Fibroblast of skin of left quadriceps (primary cell): ENCODE measurements around the gene PTX4.
"Not testable (repeated sequence)": the region's sequence is repeated elsewhere in the genome, so short reads cannot be mapped to it uniquely, and the experiment has no call there.

ENCODE experiments used
- DNase-seq, 2 experiments: peaks; one replicate each; pipeline ENCODE4 v3.0.0-alpha.2; 2013; ENCODE audit warnings: low read depth in 2 of 2

The PTX4 gene

DNA sequence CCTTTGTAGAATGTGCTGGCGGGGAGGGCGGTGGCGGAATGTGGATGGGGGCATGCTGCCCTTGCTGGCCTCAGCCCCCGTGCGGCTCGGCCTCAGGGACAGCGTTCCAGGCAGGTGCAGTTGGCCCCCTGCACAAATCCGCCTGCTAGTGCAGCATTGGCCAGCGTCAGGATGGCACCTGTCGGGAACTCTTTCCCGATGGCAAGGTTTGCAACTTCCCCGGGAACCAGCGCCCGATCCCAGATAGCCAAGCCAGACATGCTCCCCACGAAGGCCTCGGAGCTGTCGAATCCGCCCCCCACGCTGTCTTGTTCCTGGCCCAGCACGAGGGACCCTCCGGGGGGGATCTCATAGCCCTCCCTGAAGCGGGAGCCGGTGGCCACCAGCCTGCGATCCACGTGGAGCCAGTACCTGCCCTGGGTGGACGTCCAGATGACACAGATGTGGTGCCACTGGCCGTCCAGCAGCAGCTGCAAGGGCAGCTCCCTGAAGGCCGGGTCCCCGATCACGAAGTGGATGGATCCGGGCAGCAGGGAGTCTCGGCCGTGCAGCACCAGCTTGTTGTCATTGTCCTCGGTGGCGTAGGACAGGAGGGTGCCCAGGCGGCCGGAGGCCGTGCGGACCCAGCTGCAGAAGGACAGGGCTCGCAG lies 2.8 kb downstream of the PTX4 start:
- no peak for DNase-seq

DNA sequence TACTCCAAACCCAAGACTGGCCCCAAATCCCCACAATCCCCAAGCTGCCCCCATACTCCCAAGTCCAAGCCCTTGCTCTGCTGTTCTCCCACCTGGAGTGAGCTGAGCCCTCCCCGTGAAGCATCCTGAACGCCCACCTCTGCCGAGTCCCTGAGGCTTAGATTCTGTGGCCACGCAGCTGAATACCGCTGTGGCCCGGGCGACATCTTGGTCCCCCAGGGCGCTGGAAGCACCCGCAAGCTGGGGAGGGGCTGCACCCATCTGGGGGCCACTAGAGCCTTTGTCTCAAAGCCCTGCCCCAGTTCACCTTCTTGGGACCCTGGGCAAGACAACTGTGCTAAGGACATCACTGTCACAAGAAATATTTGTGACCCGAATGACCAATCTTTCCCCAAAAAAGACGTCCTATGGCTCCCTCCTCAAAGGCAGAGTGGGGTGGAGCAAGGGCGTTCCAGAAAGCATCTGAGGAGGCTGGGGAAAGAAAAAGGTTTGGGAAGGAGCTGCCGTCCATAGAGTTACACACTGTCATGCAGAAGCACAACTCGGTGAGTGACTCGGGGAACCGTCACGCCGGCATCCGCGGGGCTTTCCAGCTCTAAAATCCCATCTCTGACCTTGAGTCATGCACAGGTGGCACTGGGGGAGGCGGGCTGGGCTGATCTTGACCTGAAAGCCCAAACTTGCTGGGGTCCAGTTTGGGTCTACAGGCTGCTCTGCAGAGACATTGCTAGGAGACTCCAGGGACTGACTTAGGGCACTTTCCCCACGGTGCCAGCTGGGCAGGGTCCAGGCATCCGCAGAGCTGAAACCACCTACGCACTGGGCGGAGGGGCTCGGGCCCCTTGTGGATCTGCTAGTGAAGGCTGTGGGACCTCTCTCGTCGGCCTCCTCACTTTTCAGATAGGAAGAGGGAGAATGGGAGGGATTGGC lies 6.6 kb downstream of the PTX4 start:
- DNase-seq: no peak

DNA sequence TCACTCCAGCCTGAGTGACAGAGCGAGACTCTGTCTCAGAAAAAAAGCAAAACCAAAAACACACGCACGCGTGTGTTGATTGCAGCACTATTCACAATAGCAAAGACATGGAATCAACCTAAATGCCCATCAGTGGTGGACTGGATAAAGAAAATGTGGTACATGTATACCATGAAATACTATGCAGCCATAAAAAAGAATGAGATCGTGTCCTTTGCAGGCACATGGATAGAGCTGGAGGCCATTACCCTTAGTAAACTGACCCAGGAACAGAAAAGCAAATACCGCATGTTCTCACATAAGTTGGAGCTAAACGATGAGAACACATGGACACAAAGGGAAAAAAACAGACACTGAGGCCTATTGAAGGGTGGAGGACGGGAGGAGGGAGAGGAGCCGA lies 9.8 kb downstream of the PTX4 start:
- DNase-seq: not testable (repeated sequence)

DNA sequence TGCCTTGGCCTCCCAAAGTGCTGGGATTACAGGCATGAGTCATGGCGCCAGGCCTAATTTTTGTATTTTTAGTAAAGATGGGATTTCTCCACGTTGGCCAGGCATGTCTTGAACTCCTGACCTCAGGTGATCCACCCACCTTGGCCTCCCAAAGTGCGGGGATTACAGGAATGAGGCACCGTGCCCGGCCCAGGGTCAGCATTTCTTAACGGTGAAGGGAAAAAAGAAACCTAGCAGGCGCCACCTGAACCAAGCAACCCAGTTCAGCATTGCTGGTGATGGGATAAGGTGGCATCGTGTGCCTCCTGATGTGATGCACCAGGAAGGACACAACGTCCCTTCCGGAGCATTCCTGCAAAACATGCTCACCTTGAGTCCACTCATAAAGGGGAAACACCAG lies 11.7 kb downstream of the PTX4 start:
- DNase-seq: no peak

DNA sequence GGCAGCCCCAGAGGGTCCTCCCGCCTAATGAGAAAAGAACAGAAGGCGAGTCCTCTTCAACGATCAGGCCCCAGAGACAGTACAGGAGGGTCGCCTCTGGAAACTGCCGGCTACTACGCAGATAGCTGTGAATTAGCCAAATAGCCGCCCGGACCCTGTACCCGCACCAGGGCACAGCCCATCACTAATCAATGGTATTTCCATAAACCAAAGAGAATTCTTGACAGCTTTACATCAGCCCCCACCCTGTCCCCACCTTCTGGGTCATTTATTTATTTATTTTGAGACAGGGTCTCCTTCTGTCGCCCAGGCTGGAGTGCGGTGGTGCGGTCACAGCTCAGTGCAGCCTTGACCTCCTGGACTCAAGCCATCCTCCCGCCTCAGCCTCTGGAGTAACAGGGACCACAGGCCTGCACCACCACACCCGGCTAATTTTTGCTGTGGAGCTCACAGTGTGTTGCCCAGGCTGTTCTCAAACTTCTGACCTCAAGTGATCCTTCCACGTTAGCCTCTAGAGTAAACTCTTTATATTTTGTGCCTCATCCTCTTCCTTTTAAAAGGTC lies 13.1 kb downstream of the PTX4 start:
- DNase-seq: no peak

DNA sequence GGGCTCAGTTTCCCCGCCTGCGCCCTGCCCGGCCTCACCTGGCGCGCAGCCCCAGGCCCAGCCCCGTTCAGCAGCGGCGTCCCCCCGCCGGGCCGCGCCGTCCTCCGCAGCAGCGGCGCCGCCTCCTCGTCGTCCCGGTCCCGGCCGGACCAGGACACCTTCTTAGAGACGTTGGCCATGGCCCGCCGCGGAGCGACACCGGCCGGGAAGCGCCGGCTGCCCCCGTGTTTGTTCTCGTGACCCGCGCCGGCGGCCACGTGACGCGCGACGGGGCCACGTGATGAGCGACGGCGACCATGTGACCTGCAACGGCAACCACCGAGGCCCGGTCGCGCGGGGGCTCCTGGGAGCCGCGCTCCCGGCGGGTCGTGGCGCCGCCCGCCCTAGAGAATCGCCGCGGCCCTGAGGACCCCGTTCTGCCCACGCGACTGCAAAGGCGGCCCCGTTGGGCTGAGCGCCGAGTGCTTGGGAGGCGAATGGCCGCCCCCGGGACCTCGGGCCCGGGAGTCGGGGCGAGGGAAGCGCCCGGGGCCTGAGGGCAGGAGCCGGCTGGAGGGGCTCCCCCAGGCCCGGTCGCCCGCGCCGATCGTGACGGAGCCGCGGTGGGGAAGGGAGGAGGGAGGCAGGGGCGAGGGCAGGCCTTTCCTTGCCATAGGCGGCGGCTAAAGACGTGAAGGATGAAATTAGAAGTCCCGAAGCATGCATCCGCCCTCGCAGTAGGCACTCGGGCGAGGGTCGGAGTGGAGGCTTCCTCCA lies 13.8 kb downstream of the PTX4 start, which contains the start of gene CLCN7:
Gene CLCN7 (minus strand): TSS at position 233 of the 756 bp plus-strand sequence. CDS start 54 bp downstream, at position 179.
- peak; percentile 55 to 61 for DNase-seq

DNA sequence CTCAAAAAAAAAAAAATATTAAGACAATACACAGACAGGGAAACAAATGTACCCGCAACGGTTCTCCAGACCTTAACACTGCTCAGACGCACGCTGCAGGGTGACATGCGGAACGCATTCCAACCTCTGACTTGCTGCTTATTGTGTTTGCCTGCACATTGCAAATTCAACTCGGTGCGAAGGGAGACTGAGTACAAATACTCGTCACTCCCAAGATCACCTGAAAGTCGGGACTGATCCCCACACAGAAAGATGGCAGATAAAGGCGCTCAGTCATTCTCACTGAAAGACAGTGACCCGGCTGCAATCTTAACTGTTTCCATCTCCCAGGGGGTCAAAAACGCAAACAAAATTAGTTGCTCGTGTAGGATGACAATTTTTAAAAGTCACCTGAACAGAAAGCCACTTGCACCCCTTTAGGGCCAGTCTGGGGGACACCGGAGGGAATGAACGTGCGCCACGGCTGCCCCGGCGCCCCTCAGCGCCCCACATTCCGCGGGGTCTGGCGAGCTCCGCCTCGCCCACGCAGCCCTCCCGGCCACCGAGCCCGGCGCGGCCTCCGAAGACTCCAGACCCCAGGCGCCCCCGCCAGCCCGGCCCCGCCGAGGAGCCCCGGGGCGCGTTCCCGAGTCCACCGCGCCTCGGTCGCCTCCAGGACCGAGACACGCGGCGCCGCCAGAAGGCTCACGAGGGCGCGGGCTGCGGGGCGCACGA lies 14.5 kb downstream of the PTX4 start:
- no peak for DNase-seq

DNA sequence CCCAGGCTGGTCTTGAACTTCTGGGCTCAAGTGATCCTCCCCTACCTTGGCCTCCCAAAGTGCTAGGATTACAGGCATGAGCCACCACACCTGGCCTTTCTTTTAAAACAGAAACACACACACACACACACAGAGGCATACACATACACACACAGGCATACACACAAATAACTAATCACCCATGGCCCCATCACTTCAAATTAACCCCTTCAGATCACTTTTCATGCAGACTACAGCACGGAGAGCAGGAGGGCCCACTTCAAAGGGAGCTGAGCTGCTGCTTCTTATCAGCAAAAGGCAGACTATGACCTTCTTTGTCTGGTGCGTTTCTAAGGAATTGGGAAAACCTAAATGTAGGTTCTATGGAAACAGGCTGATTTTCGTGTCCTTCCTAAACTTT lies 15.8 kb downstream of the PTX4 start:
- no peak for DNase-seq

DNA sequence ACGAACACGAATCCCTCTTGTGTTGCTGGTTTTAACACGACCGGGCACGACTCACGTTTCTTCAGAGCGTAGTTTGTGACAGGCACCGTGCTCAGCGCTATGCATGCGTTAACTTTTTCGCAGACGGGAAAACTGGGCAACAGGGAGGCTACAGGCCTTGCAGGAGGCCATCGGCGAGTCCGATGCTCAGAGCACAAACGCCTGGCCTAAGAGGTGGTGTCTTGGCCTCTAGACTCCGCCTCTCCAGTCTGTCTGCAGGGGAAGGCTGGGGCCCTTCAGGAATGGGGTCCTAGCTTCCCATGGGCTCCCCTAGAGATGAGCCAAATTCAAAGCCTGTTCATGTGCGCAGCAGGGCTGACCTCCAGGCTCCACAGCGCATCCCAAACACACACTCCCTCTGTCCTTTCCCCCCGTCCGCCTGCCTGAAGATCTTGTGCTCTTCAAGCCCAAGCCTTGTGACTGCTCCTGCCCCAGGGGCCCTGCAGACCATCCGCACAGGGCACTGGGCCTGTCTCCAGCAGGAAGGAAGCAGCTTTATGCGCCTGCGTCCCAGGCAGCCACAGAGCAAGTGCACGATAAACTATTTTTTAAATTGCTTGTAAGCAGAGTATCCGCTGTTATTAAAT lies 17.1 kb downstream of the PTX4 start:
- no peak for DNase-seq

DNA sequence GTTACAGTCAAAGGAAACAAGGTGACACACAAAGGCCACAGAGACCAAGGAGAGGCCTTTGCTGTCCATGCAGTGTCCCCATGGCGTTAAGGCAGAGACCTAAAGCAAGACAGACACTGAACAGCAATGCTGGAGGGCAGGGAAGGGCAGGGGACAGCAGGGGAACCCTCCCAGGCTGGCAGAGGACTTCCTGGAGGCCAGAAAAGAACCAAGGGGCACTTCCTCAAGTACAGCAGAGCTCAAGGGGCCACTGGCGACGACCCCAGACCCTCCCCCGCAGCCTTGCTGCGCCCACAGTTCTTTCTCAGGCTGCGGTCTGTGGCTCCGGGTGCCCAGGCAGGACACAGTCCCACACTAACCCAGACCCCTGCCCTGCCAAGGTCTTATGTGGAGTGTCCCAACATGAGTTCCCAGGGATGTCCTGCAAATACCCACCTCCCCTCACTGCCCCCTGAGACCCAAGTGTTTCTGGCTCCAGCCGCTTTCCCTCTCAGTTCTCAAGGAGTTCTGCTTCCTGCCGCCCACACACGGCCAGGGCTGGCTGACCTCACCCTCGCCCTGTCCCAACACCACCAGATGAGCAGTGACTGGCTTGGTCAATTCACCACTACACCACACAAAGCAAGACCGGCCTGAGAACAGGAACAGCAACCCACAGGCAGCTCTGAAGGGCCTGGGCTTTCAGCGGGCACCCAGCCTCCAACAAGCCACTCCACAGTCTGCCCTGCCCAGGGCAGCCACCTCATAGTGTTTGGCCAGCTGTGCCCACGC lies 18.1 kb downstream of the PTX4 start:
- no peak for DNase-seq

DNA sequence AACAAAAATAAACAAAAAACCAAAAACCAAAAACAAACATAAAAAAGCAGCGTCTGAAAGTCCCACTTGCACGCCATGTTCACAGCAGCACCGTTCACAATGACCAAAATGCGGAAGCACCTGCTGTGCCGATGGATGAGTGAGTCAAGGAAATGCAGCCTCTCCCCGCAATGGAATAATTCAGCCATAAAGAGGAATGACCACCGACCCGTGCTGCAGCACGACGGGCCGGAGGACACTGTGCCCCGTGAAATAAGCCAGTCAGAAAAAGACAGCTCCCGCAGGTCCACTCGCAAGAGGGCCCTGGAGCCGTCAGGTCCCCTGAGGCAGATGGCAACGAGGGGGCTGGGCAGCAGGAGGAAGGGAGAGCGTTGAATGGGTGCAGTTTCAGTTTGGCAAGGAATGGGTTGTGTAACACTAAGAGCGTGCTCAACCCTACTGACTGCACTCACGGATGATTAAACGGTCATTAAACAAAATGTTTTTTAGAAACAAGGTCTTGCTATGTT lies 19.0 kb downstream of the PTX4 start:
- DNase-seq: no peak

DNA sequence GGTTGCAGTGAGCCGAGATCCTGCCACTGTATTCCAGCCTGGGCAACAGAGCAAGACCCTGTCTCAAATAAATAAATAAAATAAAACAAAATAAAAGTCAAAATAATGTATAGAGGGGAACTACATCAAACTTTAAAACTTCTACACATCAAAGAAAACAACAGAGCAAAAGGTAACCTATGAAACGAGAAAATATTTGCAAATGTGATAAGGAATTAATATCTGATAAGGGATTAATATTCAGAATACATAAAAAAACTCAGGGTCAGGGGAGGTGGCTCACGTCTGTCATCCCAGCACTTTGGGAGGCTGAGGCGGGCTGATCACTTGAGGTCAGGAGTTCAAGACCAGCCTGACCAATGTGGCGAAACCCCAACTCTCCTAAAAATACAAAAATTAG lies 19.6 kb downstream of the PTX4 start:
- DNase-seq: not testable (repeated sequence)

DNA sequence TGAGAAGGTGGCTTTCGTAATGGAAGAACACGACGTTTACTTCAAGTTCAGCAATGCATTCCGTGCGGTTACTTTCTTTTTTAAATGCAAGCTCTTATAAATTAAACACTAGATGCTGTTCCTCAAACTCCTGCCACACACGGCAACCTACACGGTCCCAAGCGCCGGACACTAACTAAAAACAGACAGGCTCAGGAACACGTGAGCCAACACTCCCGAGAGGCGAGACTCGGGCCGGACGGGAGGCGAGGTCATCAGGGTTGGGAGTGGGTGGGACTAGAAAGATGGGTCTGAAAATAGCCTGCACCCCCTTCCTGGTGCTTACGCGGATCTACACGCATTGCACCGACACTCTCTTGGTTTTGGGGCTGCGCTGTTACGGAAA lies 20.3 kb downstream of the PTX4 start:
- no peak for DNase-seq

DNA sequence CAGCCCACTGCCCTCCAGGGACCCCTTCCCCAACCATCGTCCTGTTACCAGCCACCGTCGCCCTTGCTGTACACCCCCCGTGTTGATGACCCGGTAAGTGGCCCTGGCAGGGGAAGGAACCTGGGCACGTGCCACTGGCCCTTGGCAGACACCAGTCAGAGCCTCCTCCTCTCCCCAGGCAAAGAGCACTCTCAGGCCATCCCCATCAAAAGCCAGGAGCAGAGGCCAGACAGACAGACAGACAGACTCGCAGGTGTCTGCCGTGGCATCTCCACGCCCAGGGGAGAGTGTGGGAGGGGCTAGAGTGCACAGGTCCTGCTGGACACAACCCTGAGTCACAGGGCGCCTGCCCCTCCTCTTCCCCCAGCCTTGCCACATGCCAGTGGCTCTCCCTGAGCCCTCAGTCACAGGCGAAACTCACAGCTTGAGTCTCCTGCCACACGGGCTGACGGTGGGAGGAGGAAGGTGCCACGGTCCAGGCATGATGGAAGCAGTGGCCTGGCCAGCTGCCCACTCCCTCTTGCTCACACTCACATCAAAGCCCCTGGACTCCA lies 21.7 kb downstream of the PTX4 start:
- no peak for DNase-seq

DNA sequence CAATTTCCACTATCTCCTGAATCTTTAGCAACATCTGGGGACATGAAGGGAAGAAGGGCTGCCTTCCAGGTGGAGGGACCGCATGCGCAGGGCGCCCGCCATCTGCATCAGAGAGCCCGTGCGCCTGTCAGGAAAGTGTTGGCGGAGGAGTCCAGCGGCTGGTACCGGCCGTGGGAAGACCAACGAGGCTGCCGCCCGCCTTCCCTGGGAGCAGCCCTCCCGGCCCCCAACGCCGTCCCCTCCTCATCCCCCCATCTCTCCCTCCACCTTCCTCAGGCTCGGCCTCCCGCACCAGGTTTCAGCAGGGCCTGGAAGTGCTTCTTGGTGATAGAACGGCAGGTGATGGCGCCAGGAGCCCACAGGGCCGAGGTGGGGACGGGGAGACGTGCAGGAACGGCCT lies 22.7 kb downstream of the PTX4 start:
- DNase-seq: no peak

DNA sequence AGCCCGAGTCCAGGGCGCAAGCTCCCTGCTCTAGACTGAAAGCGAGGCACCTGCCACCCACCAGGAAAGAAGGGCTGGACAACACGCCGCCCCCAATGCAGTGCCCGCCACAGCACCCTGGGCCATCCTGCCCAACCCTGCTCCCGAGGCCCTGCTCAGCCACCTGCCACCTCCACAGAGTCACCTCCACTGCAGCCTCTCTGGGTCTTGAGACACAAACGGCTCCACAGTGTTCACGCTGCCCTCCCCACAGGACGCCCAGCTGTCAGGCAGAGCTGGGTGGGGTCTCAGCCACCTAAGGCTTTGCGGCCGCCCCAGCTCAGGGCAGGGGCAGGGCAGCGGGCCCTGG lies 23.2 kb downstream of the PTX4 start:
- DNase-seq: no peak

DNA sequence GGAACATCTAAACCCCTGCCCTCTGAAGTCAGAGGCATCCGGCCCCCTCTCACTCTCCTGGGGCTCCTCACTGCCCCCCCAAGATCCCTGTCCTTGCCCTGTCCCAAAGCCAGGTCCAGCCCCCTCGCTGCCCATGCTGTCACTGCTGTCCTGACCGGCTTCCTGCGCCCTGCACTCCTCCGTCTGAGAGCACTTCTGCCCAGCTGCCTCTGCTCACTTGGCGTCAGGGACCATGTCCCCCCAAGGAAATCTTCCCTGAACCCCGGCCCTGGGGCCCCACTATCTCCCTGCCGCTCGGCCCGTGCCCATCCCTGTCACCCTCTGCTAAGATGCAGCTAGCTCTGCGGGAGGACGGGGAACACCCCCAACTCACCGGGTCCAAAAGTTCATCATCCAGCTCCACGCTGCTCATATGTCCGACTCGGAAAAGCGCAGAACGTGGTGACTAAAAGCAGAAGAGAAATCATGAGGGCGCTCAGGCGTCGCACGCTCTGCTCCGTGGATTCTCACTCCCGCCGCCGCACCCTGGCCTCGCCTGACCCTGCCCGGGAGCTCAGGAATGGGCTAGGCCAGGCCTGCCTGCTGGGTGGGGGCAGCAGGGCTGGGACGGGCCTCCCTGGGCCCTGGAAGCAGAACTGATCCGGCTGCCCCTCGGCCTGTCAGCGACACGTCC lies 23.7 kb downstream of the PTX4 start:
- no peak for DNase-seq

DNA sequence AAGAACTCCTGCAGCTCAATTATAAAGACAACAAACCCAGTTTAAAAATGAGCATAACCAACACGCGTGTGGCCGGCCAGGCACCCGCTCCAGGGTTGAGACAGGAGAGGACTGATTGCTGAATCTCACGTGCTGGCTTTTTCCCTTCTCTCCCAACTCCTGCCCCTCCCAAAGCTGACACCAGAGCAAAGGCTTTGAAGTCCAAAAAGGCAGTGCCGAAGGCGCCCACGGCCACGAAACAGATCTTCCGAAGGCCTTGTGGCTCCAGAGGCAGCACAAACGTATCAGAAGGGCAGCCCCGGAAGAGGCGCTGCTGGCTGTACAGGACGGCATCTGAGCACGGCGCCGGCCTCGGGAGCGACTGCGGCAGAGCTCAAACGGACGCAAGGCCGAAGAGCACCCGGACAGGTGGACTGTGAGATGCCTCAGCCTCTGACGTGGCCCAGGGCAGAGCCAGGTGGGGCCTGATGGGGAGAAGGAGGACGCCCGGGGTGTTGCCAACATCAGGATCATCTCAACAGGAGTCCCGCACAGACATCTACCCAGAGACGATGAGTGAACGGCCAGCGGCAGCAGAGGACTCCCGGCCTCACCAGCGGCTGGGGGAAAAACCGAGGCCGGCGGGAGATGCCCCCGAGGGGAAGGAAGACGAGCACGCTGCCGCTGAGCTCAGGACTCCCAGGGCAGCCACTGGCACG lies 24.4 kb downstream of the PTX4 start:
- no peak for DNase-seq

DNA sequence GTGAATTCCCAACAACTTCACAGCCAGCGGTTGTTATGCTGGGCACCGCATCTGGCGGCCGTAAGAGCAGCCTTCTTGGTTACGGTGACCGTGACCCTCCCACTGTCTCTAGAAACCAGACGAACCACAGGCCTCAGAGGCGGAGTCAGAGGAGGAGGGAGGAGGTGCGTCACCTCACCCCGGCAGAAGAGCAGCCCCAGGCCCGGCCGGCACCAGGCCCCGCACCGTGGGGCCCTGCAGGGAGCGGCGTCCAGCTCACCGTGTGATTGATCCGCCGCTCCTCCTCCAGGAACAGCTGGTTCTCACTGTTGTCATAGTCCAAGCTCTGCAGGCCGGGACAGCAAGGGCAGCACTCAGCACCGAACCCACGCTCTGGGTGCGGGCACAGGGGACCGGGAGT lies 27.6 kb downstream of the PTX4 start:
- DNase-seq: no peak
